ENCODE results near the gene YY1. TPM values are rescaled to one million over a fixed set of nuclear protein-coding genes. Genes with fewer than 3 reads are reported as not detected.
"Not testable (repeated sequence)": the region's sequence is repeated elsewhere in the genome, so short reads cannot be mapped to it uniquely, and the experiment has no call there.

The YY1 gene
- total RNA-seq, 1 experiment from 2014 or later, result 56.5 TPM

DNA sequence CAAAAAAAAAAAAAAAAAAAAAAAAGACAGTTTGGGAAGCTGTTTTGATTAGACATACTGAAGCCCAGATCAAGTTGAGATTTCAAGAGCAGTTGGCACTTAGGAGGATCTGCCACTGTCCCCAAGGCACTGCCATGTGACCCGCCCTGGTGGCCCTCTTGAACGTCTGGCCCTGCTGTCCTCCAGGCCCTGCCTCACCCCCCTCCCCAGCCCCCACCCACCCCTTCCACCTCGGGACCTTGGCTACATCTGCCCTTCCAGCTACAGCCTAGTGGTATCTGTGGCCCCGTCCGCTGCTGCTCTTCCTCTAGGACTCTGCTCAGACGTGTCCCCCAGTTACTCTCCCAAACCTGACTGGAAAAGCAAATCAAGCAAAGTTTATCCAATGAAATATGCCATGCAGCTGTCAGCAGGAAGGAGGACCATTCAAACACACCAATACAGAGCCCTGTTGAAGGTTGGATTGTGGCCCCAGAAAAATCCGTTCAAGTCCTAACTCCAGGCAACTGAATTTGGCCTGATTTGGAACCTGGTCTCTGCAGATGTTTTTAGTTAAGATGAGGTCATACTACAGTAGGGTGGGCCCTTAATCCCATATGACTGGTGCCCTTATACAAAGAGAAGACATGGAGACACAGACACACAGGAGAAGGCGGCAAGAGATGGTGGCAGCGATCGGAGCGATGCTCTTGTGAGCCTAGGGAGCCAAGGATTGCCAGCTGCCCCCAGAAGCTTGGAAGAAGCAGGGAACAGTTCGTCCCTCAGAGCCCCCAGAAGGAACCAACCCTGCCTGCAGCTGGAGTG lies 49.6 kb downstream of the YY1 start:
- no peak for DNase-seq (ENCODE audit: low read depth, low spot score)
- in situ Hi-C loops (cut with HindIII; ENCODE audit: low pct_unique_long_range_greater_than_20kb, low sequenced_read_pairs), result no loop called here

DNA sequence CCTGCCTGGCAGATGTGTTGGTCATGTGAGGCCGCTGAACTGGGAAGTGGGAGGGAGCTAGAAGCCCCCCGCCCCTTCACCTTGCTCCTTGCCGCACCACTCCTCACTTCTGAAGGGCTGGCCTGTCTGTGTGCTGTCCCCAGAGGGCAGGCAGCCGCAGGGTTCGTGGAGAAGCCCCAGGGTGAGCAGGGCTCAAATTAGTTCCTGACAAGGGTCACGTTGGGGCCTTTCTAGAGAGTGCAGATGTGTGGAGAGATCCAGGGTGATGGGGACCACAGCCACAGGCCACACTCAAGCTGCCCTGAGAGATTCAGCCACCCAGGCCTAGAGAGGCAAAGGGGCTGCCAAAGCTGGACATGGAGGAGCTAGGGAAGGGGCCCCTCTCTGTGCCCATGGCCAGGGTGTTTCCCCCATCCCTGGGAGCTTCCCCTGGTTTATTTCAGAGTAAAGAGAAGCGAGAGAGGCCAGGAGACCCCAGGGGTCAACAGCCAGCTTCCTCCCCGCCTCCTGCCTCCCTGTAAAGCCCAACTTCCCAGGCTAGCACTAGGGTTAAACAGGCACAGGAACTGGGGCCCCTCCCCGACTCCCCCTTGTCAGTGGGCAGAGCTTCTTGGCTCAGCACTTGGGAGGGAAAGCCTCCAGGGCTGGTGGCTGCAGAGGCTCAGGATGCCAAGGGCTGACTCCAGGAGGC lies 51.1 kb downstream of the YY1 start:
- in situ Hi-C loops (cut with HindIII; ENCODE audit: low pct_unique_long_range_greater_than_20kb, low sequenced_read_pairs), result no loop called here
- no peak for DNase-seq (ENCODE audit: low read depth, low spot score)

DNA sequence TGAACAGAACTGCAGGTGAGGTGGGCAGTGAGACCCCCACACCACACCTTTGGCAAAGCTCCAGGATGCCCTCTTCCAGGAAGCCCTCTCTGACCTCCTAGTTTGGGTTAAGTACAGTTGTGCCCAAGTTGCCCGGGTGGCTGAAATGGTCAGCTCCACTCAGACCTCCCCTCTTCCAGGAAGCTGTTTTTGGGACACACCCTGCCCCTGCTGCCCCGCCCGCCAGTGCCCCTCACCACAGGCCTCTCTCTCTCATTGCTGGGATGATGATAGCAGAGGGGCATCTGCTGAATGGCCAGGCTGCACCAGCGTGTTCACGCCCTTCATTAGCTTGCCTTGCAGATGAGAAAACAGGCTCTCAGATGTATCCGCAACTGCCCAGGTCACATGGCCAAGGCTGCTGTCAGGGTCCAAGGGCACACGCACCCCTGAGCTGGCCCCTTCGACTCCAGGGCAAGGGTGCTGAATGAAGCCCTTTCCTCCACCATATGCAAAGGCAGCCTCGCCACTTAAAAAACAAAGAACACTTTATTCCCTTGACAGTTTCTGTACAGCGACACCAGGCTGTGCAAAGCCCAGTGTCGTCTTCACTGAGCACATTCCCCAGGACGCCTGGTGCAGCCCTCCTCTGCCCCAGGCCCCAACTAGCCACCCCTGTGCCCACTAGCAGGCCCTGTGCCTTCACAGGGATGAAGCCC lies 51.8 kb downstream of the YY1 start:
- in situ Hi-C loops (cut with HindIII; ENCODE audit: low pct_unique_long_range_greater_than_20kb, low sequenced_read_pairs), result no loop called here
- no peak for DNase-seq (ENCODE audit: low read depth, low spot score)

DNA sequence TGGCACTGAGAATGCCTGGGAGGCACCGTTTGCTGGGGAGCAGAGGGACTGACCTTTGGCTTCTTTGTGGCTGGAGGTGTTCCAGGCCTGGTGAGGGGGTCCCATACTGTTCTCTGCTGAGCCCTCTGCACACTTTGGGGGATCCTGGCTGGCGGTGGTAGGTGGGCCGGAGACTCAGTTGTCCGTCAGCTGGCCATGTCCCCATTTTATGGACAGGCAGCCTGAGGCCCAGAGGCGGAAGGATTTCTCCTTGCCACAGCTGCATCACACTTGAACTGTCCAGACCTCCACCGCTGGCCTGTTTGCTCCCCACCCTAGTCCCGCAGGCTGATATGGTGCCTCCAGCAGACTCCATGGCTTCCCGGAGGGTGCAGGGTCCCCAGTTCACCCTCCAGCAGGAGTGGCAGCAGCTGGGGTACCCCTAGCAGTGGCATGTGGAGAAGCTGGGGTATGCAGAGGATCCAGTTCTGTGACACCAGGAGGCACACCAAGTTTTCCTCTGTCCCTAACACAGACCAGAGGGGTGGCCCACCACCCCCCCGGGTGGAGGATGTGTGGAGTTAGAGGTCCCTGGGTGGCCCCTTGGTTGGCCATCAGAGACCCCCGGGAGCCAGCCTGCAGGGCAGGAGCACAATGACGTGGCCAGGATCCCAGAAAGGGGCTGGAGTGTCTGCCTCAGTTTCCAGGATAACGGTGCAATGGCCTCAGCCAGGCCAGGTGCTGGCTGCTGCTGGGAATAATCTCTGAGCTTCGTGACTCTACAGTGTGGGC lies 52.5 kb downstream of the YY1 start:
- DNase-seq (ENCODE audit: low read depth, low spot score), result no peak
- in situ Hi-C loops (cut with HindIII; ENCODE audit: low pct_unique_long_range_greater_than_20kb, low sequenced_read_pairs), result no loop called here

DNA sequence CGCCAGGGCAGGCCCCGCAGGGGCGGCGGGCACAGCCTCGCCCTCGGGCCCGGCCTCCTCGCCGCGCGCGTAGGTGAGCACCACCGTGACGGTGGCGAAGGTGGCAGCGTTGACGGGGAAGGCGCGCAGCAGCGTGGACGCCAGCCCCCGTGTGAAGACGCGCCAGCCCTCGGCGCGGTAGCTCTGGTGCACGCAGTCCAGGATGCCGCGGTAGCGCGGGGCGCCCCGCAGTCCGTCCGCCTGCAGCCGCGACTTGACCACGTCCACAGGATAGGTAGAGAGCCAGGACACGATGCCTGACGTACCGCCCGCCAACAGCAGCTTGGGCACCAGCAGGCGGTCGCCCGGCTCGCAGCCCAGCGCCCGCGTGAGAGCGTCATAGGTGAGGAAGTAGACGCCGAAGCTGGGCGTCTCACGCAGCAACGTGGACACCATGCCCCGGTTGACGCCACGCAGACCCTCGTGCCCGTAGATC lies 53.4 kb downstream of the YY1 start:
- in situ Hi-C loops (cut with HindIII; ENCODE audit: low pct_unique_long_range_greater_than_20kb, low sequenced_read_pairs), result no loop called here
- no peak for DNase-seq (ENCODE audit: low read depth, low spot score)

DNA sequence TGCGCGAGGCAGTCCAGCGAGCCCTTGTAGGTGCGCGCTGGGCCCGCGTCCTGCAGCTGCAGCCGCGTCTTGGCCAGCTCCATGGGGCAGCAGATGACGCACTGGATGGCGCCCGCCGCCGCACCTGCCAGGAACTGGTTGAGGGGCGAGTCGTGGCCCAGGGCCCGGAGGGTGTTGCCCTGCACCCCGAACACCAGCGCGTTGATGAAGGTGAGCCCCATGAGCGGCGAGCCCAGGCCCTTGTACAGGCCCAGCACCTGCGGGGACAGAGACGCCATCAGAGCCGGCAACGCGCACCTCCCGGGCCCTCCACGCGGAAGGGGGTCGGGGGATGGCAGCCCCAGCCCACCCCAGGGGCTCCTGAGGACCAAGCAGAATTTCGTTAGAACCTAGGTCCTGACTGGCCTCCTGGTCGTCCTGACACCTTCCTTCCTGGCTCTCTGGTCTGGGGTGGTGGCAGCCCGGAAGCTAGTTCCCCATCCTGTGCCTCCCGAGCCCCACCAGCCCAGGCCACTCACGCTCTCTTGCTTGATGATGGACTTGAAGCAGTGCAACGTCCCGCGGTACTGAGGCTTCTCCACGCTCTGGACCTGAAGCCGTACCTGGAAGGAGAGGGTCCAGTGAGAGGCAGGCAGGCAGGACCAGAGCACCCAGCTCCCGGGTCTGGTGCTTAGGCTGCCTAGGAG lies 54.0 kb downstream of the YY1 start:
- no peak for DNase-seq (ENCODE audit: low read depth, low spot score)
- in situ Hi-C loops (cut with HindIII; ENCODE audit: low pct_unique_long_range_greater_than_20kb, low sequenced_read_pairs), result no loop called here

DNA sequence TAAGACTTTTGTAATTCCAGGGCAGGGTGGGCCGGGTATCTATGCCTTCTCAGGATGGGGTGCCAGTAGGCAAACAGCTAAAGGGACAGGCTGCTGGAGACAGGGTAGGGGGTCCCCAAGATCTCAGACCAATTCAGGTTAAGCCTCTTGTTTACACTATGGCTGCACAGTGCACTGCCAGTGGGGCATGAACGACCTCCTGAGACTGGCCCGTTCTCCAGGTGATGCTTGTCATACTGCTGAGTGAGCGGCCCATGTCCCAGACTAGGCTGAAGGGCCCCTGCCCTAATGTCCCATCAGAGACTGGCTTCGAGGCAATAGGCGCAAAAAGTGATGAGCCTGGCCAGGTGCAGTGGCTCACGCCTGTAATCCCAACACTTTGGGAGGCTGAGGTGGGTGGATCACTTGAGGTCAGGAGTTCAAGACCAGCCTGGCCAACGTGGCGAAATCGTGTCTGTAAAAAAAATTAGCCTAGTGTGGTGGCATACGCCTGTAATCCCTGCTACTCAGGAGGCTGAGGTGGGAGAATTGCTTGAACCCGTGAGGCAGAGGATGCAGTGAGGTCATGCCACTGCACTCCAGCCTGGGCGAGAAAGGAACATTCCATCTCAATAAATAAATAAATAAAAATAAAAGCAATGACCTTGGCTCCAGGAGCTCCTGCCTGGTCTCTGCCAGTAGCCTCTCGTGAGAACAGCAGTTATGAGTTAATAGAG lies 54.7 kb downstream of the YY1 start:
- in situ Hi-C loops (cut with HindIII; ENCODE audit: low pct_unique_long_range_greater_than_20kb, low sequenced_read_pairs), result no loop called here
- DNase-seq (ENCODE audit: low read depth, low spot score), result no peak

DNA sequence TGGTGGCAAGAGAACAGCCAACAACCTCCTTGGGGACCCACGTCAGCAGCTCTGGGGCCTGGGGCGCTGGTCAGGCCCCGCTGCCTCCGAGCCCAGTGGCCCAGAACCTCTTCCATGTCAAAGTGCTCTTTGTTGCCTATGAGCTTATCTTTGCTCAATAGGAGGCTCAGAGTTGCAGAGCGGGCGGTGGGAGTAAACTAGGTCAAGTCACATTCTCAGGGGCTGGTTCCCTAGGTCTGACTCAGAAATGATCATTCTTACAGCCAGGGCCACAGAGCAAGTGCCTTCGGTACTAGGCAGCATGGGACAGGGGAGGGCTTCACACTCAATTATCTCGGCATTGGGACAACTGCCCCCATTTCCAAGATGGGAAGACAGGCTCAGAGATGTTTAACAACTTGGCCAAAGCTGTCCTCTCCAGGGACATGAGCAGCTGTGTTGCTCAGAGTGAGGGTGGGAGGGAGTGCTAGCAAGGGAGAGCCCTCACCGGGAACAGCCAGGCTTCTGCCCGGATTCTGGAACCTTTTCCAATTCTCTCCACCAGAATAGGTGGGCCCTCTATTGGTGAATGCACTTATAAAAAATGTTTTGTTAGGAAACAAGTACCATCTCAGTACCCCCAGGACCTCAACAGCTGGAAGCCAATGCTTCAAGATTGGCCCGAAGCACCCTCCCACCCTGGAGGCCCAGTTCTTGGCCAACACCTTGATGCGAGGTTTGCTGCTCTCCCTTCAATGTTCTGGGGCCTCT lies 55.4 kb downstream of the YY1 start:
- in situ Hi-C loops (cut with HindIII; ENCODE audit: low pct_unique_long_range_greater_than_20kb, low sequenced_read_pairs), result no loop called here
- DNase-seq (ENCODE audit: low read depth, low spot score), result peak; percentile 92

DNA sequence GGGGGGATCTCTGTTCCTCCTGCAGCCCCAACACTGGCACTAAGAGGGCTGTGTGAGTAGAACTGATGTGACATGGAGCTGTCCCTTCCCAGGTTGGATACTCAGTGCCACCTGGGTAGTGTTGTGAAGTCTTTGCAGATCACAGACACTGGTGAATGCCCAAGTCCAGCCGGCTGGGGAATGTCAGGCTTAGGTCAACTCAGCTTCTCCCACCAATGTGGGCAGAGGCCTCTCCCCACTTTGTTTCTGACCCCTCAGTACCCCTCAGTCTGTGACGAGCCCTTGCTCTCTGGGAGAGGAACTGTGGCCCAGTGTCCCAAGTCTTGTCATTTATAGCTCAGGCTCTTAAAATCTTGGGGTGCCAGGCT lies 56.0 kb downstream of the YY1 start:
- in situ Hi-C loops (cut with HindIII; ENCODE audit: low pct_unique_long_range_greater_than_20kb, low sequenced_read_pairs), result no loop called here
- DNase-seq (ENCODE audit: low read depth, low spot score), result no peak

DNA sequence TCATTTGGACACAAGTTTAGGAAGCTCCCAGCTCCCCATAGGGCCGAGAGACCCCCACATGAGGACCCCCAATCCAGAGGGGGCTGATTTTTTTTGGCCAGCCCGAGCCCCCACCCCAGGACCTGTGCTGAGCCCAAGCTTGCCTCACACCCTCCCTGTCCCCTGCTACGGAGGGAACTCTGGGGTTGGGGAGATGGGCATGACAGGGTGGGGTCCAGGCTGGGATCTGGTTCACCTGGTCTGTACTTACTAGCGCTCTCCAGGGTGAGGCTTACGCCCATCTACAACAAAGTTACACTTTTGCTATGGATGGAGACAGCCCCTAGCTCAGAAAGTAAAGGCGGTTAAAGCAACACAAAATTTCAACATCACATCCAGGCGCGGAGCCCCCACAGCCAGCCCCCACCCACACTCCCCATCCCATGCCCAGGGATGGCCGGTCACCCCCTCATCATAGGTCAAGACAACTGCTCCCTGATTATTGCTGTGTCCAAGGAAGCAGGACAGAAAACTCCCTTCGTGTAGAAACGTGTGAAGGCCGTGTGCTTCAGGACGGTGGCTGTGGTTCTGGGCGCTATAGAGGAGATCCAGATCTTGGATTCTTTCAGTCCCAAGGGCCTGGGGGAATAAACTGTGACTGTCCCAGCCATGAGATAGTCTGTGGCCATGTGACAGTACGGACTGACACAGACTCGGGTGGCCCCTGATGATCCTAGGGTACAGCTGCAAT lies 56.6 kb downstream of the YY1 start:
- DNase-seq (ENCODE audit: low read depth, low spot score), result no peak

DNA sequence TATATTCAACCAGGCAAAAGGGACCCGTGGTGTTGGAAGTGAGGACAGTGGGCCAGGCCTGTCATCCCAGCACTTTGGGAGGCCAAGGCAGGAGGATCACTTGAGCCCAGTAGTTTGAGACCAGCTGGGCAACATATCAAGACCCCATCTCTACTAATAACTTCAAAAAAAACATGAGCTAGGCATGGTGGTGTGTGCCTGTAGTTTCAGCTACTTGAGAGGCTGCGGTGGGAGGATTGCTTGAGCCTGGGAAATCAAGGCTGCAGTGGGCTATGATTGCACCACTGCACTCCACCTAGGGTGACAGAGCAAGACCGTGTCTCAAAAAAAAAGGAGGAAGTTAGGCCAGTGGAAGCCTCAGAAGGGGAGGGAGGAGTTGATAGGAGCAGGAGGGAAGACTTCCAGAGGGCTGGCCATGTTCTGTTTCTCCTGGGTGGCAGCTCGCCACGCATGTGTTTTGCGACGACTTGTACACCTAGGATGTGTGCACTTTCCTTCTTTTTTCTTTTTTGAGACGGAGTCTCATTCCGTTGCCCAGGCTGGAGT lies 57.2 kb downstream of the YY1 start:
- in situ Hi-C loops (cut with HindIII; ENCODE audit: low pct_unique_long_range_greater_than_20kb, low sequenced_read_pairs), result no loop called here
- DNase-seq (ENCODE audit: low read depth, low spot score), result no peak

More for the DNA sequence above, 56.6 kb downstream of the YY1 start:
- in situ Hi-C loops (cut with HindIII; ENCODE audit: low pct_unique_long_range_greater_than_20kb, low sequenced_read_pairs), result no loop called here

DNA sequence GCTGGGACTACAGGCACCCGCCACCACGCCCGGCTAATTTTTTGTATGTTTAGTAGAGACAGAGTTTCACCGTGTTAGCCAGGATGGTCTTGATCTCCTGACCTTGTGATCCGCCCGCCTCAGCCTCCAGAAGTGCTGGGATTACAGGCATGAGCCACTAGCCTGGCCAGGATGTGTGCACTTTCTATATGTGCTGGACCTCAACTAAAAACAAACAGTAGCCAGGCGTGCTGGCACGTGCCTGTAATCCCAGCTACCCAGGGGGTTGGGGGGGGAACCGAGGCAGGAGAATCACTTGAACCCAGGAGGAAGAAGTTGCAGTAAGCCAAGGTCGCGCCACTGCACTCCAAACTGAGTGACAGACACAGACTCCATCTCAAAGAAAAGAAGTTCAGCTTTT lies 57.8 kb downstream of the YY1 start:
- in situ Hi-C loops (cut with HindIII; ENCODE audit: low pct_unique_long_range_greater_than_20kb, low sequenced_read_pairs); DNase-seq (ENCODE audit: low read depth, low spot score): not testable (repeated sequence)

DNA sequence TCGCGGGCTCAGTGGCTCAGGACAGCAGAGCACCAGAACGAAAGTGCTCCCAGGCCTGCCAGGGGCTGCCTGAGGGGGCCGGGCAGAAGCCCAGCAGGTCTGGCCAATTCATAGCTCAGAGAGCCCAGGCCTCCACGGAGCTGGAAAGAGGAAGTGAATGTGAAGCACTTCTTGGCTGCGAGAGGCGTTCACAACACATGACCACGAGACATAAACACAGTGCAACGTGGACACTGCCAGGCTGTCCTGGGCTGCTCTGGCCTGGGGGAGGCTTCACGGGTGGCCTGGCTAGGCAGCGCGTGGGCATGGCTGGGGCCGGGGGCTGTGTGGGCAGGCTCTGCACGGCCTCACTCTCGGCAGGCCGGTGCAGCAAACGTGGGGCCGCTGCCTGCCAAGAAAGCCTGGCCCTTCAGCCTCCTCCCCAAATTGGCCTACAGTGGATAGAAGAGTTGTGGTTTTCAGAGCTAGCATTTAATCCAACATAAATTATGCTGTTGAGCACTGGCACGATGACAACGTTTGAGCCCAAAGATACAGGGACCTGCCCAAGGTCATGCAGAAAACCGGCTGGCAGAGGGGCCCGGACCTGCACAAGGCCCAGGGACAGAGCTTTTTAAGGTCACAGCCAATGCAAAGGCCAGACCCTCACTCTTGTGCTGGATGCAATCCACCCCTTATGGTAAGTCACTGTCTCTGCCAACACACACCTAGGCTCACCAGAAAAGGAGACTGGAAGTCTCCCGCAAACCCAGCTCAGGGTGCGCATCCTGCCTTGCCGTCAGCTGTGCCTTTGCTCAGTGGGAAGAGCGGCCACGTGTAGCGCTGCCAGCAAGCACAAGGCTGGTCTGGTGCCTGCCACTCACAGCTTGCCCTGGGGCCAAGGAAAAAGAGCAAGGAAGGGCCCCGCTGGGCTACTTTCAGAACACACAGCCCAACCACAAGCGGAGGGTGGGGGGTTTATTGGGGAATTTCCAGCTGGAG lies 58.7 kb downstream of the YY1 start:
- in situ Hi-C loops (cut with HindIII; ENCODE audit: low pct_unique_long_range_greater_than_20kb, low sequenced_read_pairs), result no loop called here
- peak; percentile 61 for DNase-seq (ENCODE audit: low read depth, low spot score)

DNA sequence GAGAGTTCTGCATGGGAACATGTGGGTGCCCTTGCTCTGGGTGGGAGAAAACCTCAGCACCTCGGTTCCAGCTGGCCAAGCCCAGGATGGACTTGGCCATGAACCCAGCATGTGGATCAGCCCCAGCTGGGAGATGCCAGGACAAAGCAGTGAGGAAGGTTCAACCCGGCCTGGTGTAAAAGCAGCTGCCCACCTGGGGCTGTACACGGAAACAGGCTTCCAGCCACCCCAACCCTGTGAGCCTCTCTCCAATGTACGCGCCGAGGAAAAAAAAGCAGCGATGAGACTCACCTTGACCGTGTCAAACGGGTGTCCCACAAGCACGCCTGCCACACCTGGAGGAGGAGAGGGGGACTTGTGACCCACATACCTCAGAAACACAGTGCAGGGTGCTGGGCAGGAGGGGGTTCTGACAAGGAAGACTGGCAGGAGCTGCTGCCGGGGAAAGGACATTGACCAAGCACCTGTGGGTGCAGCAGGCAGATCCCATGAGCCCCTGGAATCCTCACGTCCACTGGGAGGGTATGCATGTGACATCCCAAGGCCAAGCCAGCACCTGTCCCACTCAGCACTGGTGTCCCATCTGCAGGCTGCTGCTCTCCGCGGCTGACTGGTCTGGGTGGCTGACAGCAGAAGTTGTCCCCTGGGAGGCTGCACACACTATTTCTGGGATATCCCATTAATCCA lies 59.8 kb downstream of the YY1 start:
- DNase-seq (ENCODE audit: low read depth, low spot score), result no peak
- in situ Hi-C loops (cut with HindIII; ENCODE audit: low pct_unique_long_range_greater_than_20kb, low sequenced_read_pairs), result no loop called here
